Nephron (organoid): ENCODE data around the gene COPS7A.
"Not testable (repeated sequence)": the region's sequence is repeated elsewhere in the genome, so short reads cannot be mapped to it uniquely, and the experiment has no call there.

Experiments
- H3K27ac Mint-ChIP-seq, 3 experiments: 2 replicates each; pipeline ENCODE4 v1.8.0; 2020; ENCODE audit warnings: mixed read lengths in 3 of 3, mild to moderate bottlenecking in 2 of 3, moderate library complexity in 1 of 3
- H3K27me3 Mint-ChIP-seq: 2 replicates; pipeline ENCODE4 v1.8.0; 2021; ENCODE audit warnings: low read depth, mild to moderate bottlenecking, moderate library complexity, mixed read lengths
- H3K36me3 Mint-ChIP-seq: 2 replicates; pipeline ENCODE4 v1.8.0; 2020; ENCODE audit warnings: low read depth, mixed read lengths
- H3K4me1 Mint-ChIP-seq: 2 replicates; pipeline ENCODE4 v1.8.0; 2020; ENCODE audit warnings: mixed read lengths
- H3K4me3 Mint-ChIP-seq, 3 experiments: 2 replicates each; pipeline ENCODE4 v1.8.0; 2020; ENCODE audit warnings: mild to moderate bottlenecking in 3 of 3, mixed read lengths in 3 of 3, moderate library complexity in 2 of 3
- H3K9me3 Mint-ChIP-seq: 2 replicates; pipeline ENCODE4 v1.8.0; 2020; ENCODE audit warnings: mixed read lengths
- CTCF ChIP-seq, 3 experiments: fragments of 200-600 bp; sonication (generic); IDR thresholded peaks; one replicate each; pipeline ENCODE4 v1.5.0; 2021; ENCODE audit warnings: antibody characterized with exemption in 3 of 3; ENCODE audit not compliant: unreplicated experiment in 3 of 3

The COPS7A gene

GRCh38 chr12:6699989-6700645 lies 23.7 kb upstream of the COPS7A start:
- H3K27me3 Mint-ChIP-seq: peaks cover 51% of the 10 kb centered on the region
- peak overlapping the region; percentile 18 to 50 (median 44) for H3K27ac Mint-ChIP-seq
- H3K36me3 Mint-ChIP-seq: no peaks in the 10 kb centered on the region
- H3K4me1 Mint-ChIP-seq: peaks cover 8% of the 10 kb centered on the region
- no peak for TF ChIP-seq CTCF (IDR thresholded peaks at IDR 0.05; ENCODE audit: unreplicated experiment in 3 of 3)
- H3K9me3 Mint-ChIP-seq: no peaks in the 10 kb centered on the region
- peak overlapping the region; percentile 85 to 90 (median 85) for H3K4me3 Mint-ChIP-seq

- Mint-ChIP-seq H3K27ac (peak within 1 kb of the TSS; percentile 18 to 70 (median 50)), H3K9me3 (no peaks in the 10 kb centered on the region), H3K4me3 (peak within 1 kb of the TSS; percentile 85 to 90 (median 85)), H3K36me3 (no peaks in the 10 kb centered on the region), H3K4me1 (peaks cover 8% of the 10 kb centered on the region), H3K27me3 (peaks cover 55% of the 10 kb centered on the region)
- TF ChIP-seq CTCF (IDR thresholded peaks at IDR 0.05; ENCODE audit: unreplicated experiment in 3 of 3): no peak
Measured at GRCh38 chr12:6700646-6701051, 23.2 kb upstream of the COPS7A start, which contains the start of gene PIANP. TSS of gene PIANP (minus strand) at chr12:6700815. CDS start at chr12:6698061, 2,754 bp downstream.

GRCh38 chr12:6701078-6701768 lies 22.6 kb upstream of the COPS7A start:
- Mint-ChIP-seq H3K27me3 (peaks cover 55% of the 10 kb centered on the region), H3K27ac (peak overlapping the region in 2 of 3 experiments; percentile 2 to 70), H3K4me3 (peak overlapping the region; percentile 79 to 86 (median 80)), H3K36me3 (no peaks in the 10 kb centered on the region), H3K4me1 (peaks cover 8% of the 10 kb centered on the region), H3K9me3 (no peaks in the 10 kb centered on the region)
- no peak for TF ChIP-seq CTCF (IDR thresholded peaks at IDR 0.05; ENCODE audit: unreplicated experiment in 3 of 3)

GRCh38 chr12:6703631-6704030 lies 20.2 kb upstream of the COPS7A start:
- Mint-ChIP-seq H3K27ac (peak overlapping the region in 1 of 3 experiments; percentile 0), H3K4me3 (peak overlapping the region; percentile 41 to 67 (median 59)), H3K36me3 (no peaks in the 10 kb centered on the region), H3K4me1 (peaks cover 8% of the 10 kb centered on the region), H3K27me3 (peaks cover 46% of the 10 kb centered on the region), H3K9me3 (no peaks in the 10 kb centered on the region)
- TF ChIP-seq CTCF (IDR thresholded peaks at IDR 0.05; ENCODE audit: unreplicated experiment in 3 of 3): no peak

GRCh38 chr12:6708351-6708750 lies 15.5 kb upstream of the COPS7A start:
- not testable (repeated sequence) for H3K4me3 Mint-ChIP-seq, H3K4me1 Mint-ChIP-seq, H3K27ac Mint-ChIP-seq, H3K9me3 Mint-ChIP-seq, H3K36me3 Mint-ChIP-seq
- H3K27me3 Mint-ChIP-seq: peaks cover 15% of the 10 kb centered on the region

- peaks cover 11% of the 10 kb centered on the region for H3K27me3 Mint-ChIP-seq
- H3K27ac Mint-ChIP-seq: no peak overlapping the region
- H3K4me1 Mint-ChIP-seq: no peaks in the 10 kb centered on the region
- no peaks in the 10 kb centered on the region for H3K36me3 Mint-ChIP-seq
- H3K9me3 Mint-ChIP-seq: no peaks in the 10 kb centered on the region
- no peak for TF ChIP-seq CTCF (IDR thresholded peaks at IDR 0.05; ENCODE audit: unreplicated experiment in 3 of 3)
- H3K4me3 Mint-ChIP-seq: no peak overlapping the region
Measured at GRCh38 chr12:6708960-6709394, 14.9 kb upstream of the COPS7A start.

- not testable (repeated sequence) for H3K4me1 Mint-ChIP-seq, H3K9me3 Mint-ChIP-seq, H3K4me3 Mint-ChIP-seq, H3K36me3 Mint-ChIP-seq, H3K27ac Mint-ChIP-seq, H3K27me3 Mint-ChIP-seq
Measured at GRCh38 chr12:6716031-6716873, 7.6 kb upstream of the COPS7A start.
